OCI-LY7 (cell line): ENCODE results near the gene LRRC8D. TPM values are rescaled to one million over a fixed set of nuclear protein-coding genes. Genes with fewer than 3 reads are reported as not detected.

ENCODE experiments used
- BruUV-seq: library from RNA; stranded (reverse); fragments of 400-500 nt; replicated peaks from 2 replicates; lab custom pipeline; 2021; lab: Mats Ljungman, UMichigan
- CTCF ChIA-PET: fragments of 300-600 bp; sonication (Branson Sonifier 250); formaldehyde crosslinking; loops from one replicate; lab custom pipeline; 2022; ENCODE audit warnings: antibody characterized with exemption; ENCODE audit not compliant: unreplicated experiment; lab: Charles Lee
- POLR2A ChIA-PET: fragments of 300-600 bp; sonication (Branson Sonifier 250); formaldehyde crosslinking; loops from one replicate; lab custom pipeline; 2022; ENCODE audit warnings: antibody characterized with exemption; lab: Charles Lee
- DNase-seq: peaks from one replicate; pipeline ENCODE4 v3.0.0-alpha.2; 2015; ENCODE audit warnings: low spot score
- H2AFZ ChIP-seq: fragments of 200-600 bp; sonication (generic), shearing (Covaris generic); 2 replicates; pipeline ENCODE4 v1.6.1; 2014; ENCODE audit warnings: mild to moderate bottlenecking, antibody characterized with exemption, low read length, moderate library complexity
- H3K27ac ChIP-seq: fragments of 200-600 bp; sonication (generic); 2 replicates; pipeline ENCODE4 v1.5.1; 2014; ENCODE audit warnings: mixed run types, low read depth, mild to moderate bottlenecking, moderate library complexity, low read length, inconsistent platforms; ENCODE audit not compliant: poor library complexity, severe bottlenecking
- H3K36me3 ChIP-seq: fragments of 200-600 bp; sonication (generic); 2 replicates; pipeline ENCODE4 v1.6.1; 2014; ENCODE audit warnings: mild to moderate bottlenecking, antibody characterized with exemption, low read length, moderate library complexity, mixed read lengths; ENCODE audit not compliant: insufficient read depth
- H3K4me1 ChIP-seq: fragments of 200-600 bp; sonication (generic); 2 replicates; pipeline ENCODE4 v1.5.1; 2014; ENCODE audit warnings: mild to moderate bottlenecking, low read length; ENCODE audit not compliant: insufficient read depth, poor library complexity, severe bottlenecking
- H3K4me2 ChIP-seq: fragments of 200-600 bp; sonication (generic); 2 replicates; pipeline ENCODE4 v1.6.1; 2014; ENCODE audit warnings: mild to moderate bottlenecking, low read length
- H3K4me3 ChIP-seq: fragments of 200-600 bp; sonication (generic); 2 replicates; pipeline ENCODE4 v1.5.1; 2014; ENCODE audit warnings: mild to moderate bottlenecking, low read depth, low read length; ENCODE audit not compliant: poor library complexity, severe bottlenecking
- H3K79me2 ChIP-seq: fragments of 200-600 bp; sonication (generic); 2 replicates; pipeline ENCODE4 v1.6.1; 2016; ENCODE audit warnings: low read depth, mild to moderate bottlenecking, low read length, moderate library complexity, mixed read lengths; ENCODE audit not compliant: insufficient read depth
- H3K9me2 ChIP-seq: fragments of 200-600 bp; sonication (generic); 2 replicates; pipeline ENCODE4 v1.6.1; 2016; ENCODE audit warnings: mild to moderate bottlenecking, low read length, mixed read lengths; ENCODE audit not compliant: insufficient read depth
- H3K9me3 ChIP-seq: fragments of 200-600 bp; sonication (generic); 2 replicates; pipeline ENCODE4 v1.6.1; 2014; ENCODE audit warnings: mild to moderate bottlenecking, mixed run types, low read length, mixed read lengths
- H4K20me1 ChIP-seq: fragments of 200-600 bp; sonication (generic); 2 replicates; pipeline ENCODE4 v1.6.1; 2014; ENCODE audit warnings: mild to moderate bottlenecking, antibody characterized with exemption, low read length, moderate library complexity, mixed read lengths; ENCODE audit not compliant: insufficient read depth
- EZH2phosphoT487 ChIP-seq: fragments of 200-600 bp; sonication (generic); IDR thresholded peaks from 2 replicates; pipeline ENCODE4 v1.6.1; 2018; ENCODE audit warnings: low read depth, borderline replicate concordance, mild to moderate bottlenecking, mixed run types, antibody characterized with exemption, low read length, moderate library complexity, mixed read lengths
- intact Hi-C: fragments of 100-400 bp; cut with micrococcal nuclease; formaldehyde crosslinking; loops from one replicate; pipeline ENCODE4 v1.10.0; 2022; ENCODE audit not compliant: unreplicated experiment
- total RNA-seq, 2 experiments: library from RNA; depleted of rRNA in 1 of 2; stranded (reverse); fragments of >200 nt in 1 of 2; shearing (Covaris generic) in 1 of 2; gene quantifications; 2 replicates each; pipeline ENCODE4 v1.2.3, GENCODE V29; 2014 to 2022
- TF ChIP-seq, protein P1 (sequence below): fragments of 200-600 bp; sonication (generic); conservative IDR thresholded peaks from 2 replicates; pipeline ENCODE4 v1.5.1; 2014; ENCODE audit warnings: mild to moderate bottlenecking, antibody characterized with exemption, low read length, moderate library complexity, mixed read lengths

Gene LRRC8D
- total RNA-seq, 2 experiments from 2014 or later, result 23.8 to 37.1 TPM

DNA sequence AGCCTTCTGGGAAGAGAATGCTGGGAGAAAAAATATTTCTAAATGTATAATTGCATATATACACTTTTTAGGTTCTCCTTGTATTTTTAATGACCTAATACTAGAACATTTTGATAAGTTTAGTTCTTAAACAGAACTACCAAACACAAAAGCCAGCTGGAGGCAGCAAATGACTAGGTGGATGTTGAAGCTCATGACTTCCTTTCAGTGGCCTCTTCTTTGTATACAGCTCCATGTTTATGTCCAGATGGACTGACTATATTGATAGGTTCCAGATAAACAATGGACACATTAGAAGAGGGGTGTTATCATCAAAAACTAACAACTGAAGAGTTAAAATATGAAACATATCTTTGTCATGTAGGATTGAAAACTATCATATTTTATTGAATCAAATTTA, 52.5 kb downstream of the LRRC8D start:
- H2AFZ ChIP-seq, result no peak overlapping the region
- no peaks in the 10 kb centered on the region for H3K4me1 ChIP-seq
- DNase-seq, result no peak
- H4K20me1 ChIP-seq, result no peaks in the 10 kb centered on the region
- H3K27ac ChIP-seq, result no peak overlapping the region
- TF ChIP-seq EZH2phosphoT487, result no peak
- TF ChIP-seq, protein P1, sequence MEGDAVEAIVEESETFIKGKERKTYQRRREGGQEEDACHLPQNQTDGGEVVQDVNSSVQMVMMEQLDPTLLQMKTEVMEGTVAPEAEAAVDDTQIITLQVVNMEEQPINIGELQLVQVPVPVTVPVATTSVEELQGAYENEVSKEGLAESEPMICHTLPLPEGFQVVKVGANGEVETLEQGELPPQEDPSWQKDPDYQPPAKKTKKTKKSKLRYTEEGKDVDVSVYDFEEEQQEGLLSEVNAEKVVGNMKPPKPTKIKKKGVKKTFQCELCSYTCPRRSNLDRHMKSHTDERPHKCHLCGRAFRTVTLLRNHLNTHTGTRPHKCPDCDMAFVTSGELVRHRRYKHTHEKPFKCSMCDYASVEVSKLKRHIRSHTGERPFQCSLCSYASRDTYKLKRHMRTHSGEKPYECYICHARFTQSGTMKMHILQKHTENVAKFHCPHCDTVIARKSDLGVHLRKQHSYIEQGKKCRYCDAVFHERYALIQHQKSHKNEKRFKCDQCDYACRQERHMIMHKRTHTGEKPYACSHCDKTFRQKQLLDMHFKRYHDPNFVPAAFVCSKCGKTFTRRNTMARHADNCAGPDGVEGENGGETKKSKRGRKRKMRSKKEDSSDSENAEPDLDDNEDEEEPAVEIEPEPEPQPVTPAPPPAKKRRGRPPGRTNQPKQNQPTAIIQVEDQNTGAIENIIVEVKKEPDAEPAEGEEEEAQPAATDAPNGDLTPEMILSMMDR, result no peak
- POLR2A ChIA-PET, result interaction anchor here (1.4 to 2.0 kb wide), 2 partner anchors 12 to 15 kb away, joined by 3 to 5 read pairs; no protein-coding TSS in a partner anchor
- intact Hi-C loops, result no loop called here
- no peak overlapping the region for H3K4me2 ChIP-seq
- CTCF ChIA-PET, result no interaction called here
- BruUV-seq, result no TSS peak
- no peak overlapping the region for H3K4me3 ChIP-seq
- peaks cover 53% of the 10 kb centered on the region for H3K36me3 ChIP-seq
- 0 out of 2 replicates have a peak, but pooled peaks cover 6% of the 10 kb centered on the region for H3K9me2 ChIP-seq
- no peaks in the 10 kb centered on the region for H3K9me3 ChIP-seq
- peaks cover 12% of the 10 kb centered on the region; the same call in 1 of the 2 replicates for H3K79me2 ChIP-seq

- no peak for DNase-seq
- no peaks in the 10 kb centered on the region for H3K9me3 ChIP-seq
- H3K4me3 ChIP-seq, result no peak overlapping the region
- H3K79me2 ChIP-seq, result peaks cover 12% of the 10 kb centered on the region; the same call in 1 of the 2 replicates
- H3K9me2 ChIP-seq, result 0 out of 2 replicates have a peak, but pooled peaks cover 6% of the 10 kb centered on the region
- BruUV-seq, result no TSS peak
- CTCF ChIA-PET, result no interaction called here
- H3K36me3 ChIP-seq, result peaks cover 48% of the 10 kb centered on the region
- POLR2A ChIA-PET, result interaction anchor here (0.6 to 2.0 kb wide), 3 partner anchors 12 to 84 kb away, joined by 3 to 5 read pairs (median 5); no protein-coding TSS in a partner anchor
- H2AFZ ChIP-seq, result no peak overlapping the region
- H3K4me1 ChIP-seq, result no peaks in the 10 kb centered on the region
- H3K4me2 ChIP-seq, result no peak overlapping the region
- H4K20me1 ChIP-seq, result no peaks in the 10 kb centered on the region
- TF ChIP-seq, protein P1, result no peak
- TF ChIP-seq EZH2phosphoT487, result no peak
- H3K27ac ChIP-seq, result no peak overlapping the region
- intact Hi-C loops, result no loop called here
Measured at GRCh38 chr1:89873770-89874169, 52.9 kb downstream of the LRRC8D start.

DNA sequence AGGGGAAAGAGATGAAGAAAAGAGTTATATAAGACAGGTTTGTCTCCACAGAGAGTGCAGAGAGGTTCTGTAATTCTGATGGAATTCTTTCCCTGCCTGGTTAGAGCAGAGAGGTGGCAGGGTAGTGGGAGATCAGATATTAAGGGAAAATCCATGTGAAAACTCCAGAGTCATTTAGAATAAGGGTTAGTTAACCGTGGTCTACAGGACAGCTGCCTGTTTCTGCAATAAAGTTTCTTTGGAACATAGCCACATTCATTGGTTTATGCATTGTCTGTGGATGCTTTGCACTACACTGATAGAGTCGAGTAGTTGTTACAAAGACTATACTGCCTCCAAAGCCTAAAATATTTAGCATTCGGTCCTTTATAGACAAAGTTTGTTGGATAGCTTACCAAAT, 55.6 kb downstream of the LRRC8D start:
- H3K4me2 ChIP-seq, result no peak overlapping the region
- H3K9me2 ChIP-seq, result 0 out of 2 replicates have a peak, but pooled peaks cover 6% of the 10 kb centered on the region
- no peaks in the 10 kb centered on the region for H4K20me1 ChIP-seq
- POLR2A ChIA-PET, result interaction anchor here (0.6 to 1.8 kb wide), 4 partner anchors 13 to 971 kb away, joined by 3 to 6 read pairs (median 4); no protein-coding TSS in a partner anchor
- peaks cover 12% of the 10 kb centered on the region; the same call in 1 of the 2 replicates for H3K79me2 ChIP-seq
- no peak overlapping the region for H2AFZ ChIP-seq
- CTCF ChIA-PET, result no interaction called here
- peaks cover 43% of the 10 kb centered on the region for H3K36me3 ChIP-seq
- no peaks in the 10 kb centered on the region for H3K4me1 ChIP-seq
- H3K27ac ChIP-seq, result no peak overlapping the region
- TF ChIP-seq, protein P1, result no peak
- no peak for TF ChIP-seq EZH2phosphoT487
- H3K9me3 ChIP-seq, result peaks cover 6% of the 10 kb centered on the region
- H3K4me3 ChIP-seq, result no peak overlapping the region
- intact Hi-C loops, result no loop called here
- no peak for DNase-seq
- no TSS peak for BruUV-seq
